Panc1 (cell line): ENCODE measurements around the gene FKBP5.

Experiments used
- POLR2AphosphoS5 ChIP-seq: IDR thresholded peaks from 2 replicates; pipeline ENCODE4 v1.6.1; 2012; ENCODE audit warnings: mild to moderate bottlenecking, low read depth, low read length, moderate library complexity
- SIN3A ChIP-seq: IDR thresholded peaks from 2 replicates; pipeline ENCODE4 v1.6.1; 2012; ENCODE audit warnings: low read depth, mild to moderate bottlenecking, low read length, moderate library complexity, borderline replicate concordance; ENCODE audit not compliant: insufficient read depth
- TCF7L2 ChIP-seq: IDR thresholded peaks from 2 replicates; pipeline ENCODE4 v1.6.1; 2011; ENCODE audit warnings: mild to moderate bottlenecking, low read depth, low read length, inconsistent platforms
- TF ChIP-seq, protein P1 (sequence below): fragments of 450-650 bp; IDR thresholded peaks from 2 replicates; pipeline ENCODE4 v1.5.1; 2017; ENCODE audit warnings: mild to moderate bottlenecking
- TF ChIP-seq, protein P2 (sequence below), 2 experiments: IDR thresholded peaks; 2 replicates each; pipeline ENCODE4 v1.6.1; 2011 to 2012; ENCODE audit warnings: low read depth in 2 of 2, control low read depth in 1 of 2, low read length in 1 of 2, mild to moderate bottlenecking in 1 of 2, moderate library complexity in 1 of 2; ENCODE audit not compliant: insufficient read depth in 1 of 2

DNA sequence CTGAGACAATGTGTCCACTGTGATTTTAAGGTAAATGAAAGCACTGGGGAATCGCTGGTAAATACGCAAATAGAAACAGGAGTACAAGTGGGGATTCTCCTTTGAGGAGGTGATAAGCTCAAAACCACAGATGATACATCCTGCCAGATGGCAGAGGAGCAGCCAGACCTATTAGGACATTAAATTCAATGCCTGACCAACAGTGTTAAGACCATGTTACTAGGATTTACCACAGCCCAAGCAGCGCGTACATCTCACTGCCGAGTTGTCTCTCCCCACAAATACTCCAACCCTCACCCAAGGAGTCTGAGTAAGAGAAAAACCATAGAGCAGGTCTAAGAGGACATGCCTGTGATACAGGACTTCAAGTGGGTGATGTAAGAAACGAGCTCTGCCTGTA, 107.1 kb downstream of the FKBP5 start:
- TF ChIP-seq POLR2AphosphoS5: no peak
- TF ChIP-seq, protein P1, sequence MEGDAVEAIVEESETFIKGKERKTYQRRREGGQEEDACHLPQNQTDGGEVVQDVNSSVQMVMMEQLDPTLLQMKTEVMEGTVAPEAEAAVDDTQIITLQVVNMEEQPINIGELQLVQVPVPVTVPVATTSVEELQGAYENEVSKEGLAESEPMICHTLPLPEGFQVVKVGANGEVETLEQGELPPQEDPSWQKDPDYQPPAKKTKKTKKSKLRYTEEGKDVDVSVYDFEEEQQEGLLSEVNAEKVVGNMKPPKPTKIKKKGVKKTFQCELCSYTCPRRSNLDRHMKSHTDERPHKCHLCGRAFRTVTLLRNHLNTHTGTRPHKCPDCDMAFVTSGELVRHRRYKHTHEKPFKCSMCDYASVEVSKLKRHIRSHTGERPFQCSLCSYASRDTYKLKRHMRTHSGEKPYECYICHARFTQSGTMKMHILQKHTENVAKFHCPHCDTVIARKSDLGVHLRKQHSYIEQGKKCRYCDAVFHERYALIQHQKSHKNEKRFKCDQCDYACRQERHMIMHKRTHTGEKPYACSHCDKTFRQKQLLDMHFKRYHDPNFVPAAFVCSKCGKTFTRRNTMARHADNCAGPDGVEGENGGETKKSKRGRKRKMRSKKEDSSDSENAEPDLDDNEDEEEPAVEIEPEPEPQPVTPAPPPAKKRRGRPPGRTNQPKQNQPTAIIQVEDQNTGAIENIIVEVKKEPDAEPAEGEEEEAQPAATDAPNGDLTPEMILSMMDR: no peak
- TF ChIP-seq SIN3A: no peak
- TF ChIP-seq TCF7L2: no peak
- TF ChIP-seq, protein P2, sequence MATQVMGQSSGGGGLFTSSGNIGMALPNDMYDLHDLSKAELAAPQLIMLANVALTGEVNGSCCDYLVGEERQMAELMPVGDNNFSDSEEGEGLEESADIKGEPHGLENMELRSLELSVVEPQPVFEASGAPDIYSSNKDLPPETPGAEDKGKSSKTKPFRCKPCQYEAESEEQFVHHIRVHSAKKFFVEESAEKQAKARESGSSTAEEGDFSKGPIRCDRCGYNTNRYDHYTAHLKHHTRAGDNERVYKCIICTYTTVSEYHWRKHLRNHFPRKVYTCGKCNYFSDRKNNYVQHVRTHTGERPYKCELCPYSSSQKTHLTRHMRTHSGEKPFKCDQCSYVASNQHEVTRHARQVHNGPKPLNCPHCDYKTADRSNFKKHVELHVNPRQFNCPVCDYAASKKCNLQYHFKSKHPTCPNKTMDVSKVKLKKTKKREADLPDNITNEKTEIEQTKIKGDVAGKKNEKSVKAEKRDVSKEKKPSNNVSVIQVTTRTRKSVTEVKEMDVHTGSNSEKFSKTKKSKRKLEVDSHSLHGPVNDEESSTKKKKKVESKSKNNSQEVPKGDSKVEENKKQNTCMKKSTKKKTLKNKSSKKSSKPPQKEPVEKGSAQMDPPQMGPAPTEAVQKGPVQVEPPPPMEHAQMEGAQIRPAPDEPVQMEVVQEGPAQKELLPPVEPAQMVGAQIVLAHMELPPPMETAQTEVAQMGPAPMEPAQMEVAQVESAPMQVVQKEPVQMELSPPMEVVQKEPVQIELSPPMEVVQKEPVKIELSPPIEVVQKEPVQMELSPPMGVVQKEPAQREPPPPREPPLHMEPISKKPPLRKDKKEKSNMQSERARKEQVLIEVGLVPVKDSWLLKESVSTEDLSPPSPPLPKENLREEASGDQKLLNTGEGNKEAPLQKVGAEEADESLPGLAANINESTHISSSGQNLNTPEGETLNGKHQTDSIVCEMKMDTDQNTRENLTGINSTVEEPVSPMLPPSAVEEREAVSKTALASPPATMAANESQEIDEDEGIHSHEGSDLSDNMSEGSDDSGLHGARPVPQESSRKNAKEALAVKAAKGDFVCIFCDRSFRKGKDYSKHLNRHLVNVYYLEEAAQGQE (IDR thresholded peaks at IDR 0.05; ENCODE audit: insufficient read depth in 1 of 2, low read depth in 2 of 2, low read length in 1 of 2): no peak
